ENCODE measurements around the gene MISFA.

The MISFA gene

DNA sequence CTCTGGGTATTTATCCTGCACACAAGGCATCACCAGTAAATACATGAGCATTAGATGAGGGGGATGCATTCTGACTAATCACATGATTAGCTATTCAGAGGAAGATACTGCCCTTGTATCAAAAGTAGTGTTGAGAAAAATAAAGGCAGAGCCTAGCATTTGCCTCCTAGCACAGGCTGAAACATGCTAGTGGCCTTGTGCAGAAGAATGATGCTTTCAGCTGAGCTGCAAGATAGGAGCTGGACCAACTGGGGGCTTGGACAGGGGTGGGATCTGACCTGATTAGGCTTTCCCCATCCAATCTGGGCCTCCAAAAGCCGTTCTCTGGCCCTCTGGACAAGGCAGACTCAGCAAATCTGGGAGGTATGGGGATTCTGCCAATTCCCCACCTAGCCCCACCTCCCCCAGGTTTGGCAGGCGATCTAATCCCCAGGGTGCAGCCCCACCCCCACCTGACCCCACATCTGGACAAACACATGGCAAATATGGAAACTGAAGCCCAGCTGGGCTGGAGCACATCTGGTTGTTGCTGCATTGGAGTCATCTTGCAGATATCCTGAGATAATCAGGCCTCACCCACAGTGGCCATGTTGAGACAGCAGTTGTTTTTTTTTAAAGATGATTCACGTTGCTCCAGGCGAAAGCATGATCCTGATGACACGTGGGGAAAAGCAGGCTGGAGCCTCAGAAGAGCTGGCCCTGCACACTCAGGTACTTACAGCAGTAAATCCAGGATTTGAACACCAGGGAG, 4.4 kb upstream of the MISFA start:
- in situ Hi-C loops (cut with HindIII; ENCODE audit: low pct_unique_long_range_greater_than_20kb, low sequenced_read_pairs), result no loop called here
- TF ChIP-seq JUND (IDR thresholded peaks at IDR 0.05; ENCODE audit: low read depth), result no peak
- no peak for DNase-seq (ENCODE audit: low read depth in 1 of 2, low spot score in 1 of 2)

DNA sequence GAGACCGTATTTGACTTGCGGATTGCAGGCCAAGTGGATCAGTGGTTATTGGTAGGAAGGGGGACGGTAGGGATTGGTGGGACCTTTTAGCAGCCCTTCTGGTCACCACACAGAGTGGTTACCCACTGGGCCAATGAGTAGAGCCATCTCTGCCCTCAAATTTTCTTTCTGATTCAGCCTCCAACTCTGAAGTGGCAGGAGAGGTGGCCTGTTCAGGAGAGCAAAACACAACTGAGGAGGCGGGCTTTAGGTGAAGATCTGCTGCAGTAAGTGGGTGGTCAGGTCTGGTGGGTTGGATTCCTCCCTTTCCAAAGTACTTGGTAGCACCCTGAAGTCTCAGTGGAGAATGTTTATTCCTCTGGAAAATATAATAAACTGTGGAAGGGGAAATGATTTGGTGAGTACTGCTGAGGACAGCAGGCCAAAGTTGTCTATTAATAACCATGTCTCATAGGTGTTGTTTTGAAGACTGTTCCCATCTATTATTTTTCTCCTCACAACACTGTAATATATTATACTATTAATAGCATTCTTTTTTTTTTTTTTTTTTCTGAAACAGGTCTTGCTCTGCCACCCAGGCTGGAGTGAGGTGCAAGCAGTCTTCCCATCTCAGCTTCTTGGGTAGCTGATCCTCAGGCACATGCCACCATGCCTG, 1.5 kb downstream of the MISFA start:
- in situ Hi-C loops (cut with HindIII; ENCODE audit: low pct_unique_long_range_greater_than_20kb, low sequenced_read_pairs), result no loop called here
- TF ChIP-seq JUND (IDR thresholded peaks at IDR 0.05; ENCODE audit: low read depth), result no peak
- DNase-seq (ENCODE audit: low read depth in 1 of 2, low spot score in 1 of 2), result no peak

DNA sequence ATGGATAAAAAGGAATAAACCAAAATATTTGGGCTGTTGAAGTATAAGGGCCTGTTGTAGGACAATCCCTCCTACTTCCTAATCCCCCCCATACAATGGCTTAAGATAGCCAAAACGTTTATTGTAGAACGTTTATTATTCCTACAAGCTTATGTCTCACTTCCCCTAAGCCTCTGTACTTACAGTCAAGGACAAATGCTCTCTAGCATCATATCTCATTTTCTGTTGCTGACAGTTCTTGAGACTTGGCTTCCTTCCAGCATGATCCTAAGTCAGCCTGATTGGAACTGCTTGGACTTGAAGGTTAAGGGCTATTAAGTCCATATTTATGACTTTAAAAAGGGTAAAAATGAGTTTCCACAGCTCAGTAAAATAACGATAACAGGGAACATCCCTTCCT, 8.8 kb downstream of the MISFA start:
- no peak for DNase-seq (ENCODE audit: low read depth in 1 of 2, low spot score in 1 of 2)
- in situ Hi-C loops (cut with HindIII; ENCODE audit: low pct_unique_long_range_greater_than_20kb, low sequenced_read_pairs), result no loop called here
- TF ChIP-seq JUND (IDR thresholded peaks at IDR 0.05; ENCODE audit: low read depth), result no peak

DNA sequence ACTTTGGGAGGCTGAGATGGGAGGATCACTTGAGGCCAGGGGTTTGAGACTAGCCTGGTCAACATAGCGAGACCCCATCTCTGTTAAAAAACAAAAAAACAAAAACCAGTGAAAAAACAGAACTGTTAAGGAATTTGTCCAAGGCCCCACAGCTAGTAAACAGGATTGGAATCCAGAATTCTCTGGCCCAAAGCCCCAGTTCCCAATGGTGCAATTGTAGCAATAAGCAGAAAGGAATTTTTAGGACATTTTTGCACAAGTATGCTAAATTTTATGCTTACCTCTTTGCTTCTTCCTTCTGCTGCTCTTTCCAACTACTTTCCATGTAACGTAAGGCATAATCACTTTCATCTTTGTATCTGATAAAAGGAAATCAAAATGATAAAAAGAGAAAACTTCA, 11.6 kb downstream of the MISFA start:
- no peak for TF ChIP-seq JUND (IDR thresholded peaks at IDR 0.05; ENCODE audit: low read depth)
- in situ Hi-C loops (cut with HindIII; ENCODE audit: low pct_unique_long_range_greater_than_20kb, low sequenced_read_pairs), result no loop called here
- no peak for DNase-seq (ENCODE audit: low read depth in 1 of 2, low spot score in 1 of 2)

DNA sequence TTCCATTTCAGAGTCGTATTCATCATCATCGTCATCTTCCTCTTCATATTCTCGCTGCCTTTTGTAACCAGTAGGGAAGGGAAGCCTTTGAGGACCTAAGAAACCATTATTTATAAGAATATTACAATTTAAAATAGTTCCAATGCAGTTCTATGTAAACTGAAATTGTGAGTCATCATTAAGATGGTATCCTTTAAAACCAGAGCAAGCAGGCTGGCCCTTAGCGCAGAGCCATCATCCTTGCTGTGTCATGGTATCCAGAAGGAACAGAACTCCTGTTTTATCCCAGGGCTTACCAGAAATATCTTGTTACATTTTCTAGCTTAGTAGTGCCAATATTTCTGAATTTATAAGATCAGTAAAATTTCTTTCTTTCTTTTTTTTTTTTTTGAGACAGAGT, 12.8 kb downstream of the MISFA start:
- in situ Hi-C loops (cut with HindIII; ENCODE audit: low pct_unique_long_range_greater_than_20kb, low sequenced_read_pairs), result no loop called here
- no peak for DNase-seq (ENCODE audit: low read depth in 1 of 2, low spot score in 1 of 2)
- TF ChIP-seq JUND (IDR thresholded peaks at IDR 0.05; ENCODE audit: low read depth), result no peak

DNA sequence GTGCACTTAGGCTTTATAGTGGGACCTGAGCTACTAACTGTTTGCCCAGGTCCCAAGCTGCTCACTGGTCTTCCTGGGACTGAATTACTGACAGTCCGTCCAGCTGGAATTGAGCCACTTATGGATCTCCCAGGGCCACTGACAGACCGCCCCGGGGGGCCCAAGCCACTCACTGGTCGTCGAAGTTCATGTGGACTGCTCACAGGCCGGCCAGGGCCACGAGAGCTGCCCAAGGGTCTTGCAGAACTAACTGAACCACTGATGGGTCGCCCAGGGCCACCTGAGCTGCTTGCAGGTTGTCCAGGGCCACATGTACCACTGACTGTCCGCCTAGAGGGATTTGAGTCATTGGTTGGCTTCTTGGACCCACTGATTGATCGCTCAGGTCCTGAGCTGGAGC, 15.1 kb downstream of the MISFA start:
- TF ChIP-seq JUND (IDR thresholded peaks at IDR 0.05; ENCODE audit: low read depth), result no peak
- no peak for DNase-seq (ENCODE audit: low read depth in 1 of 2, low spot score in 1 of 2)
- in situ Hi-C loops (cut with HindIII; ENCODE audit: low pct_unique_long_range_greater_than_20kb, low sequenced_read_pairs), result no loop called here

DNA sequence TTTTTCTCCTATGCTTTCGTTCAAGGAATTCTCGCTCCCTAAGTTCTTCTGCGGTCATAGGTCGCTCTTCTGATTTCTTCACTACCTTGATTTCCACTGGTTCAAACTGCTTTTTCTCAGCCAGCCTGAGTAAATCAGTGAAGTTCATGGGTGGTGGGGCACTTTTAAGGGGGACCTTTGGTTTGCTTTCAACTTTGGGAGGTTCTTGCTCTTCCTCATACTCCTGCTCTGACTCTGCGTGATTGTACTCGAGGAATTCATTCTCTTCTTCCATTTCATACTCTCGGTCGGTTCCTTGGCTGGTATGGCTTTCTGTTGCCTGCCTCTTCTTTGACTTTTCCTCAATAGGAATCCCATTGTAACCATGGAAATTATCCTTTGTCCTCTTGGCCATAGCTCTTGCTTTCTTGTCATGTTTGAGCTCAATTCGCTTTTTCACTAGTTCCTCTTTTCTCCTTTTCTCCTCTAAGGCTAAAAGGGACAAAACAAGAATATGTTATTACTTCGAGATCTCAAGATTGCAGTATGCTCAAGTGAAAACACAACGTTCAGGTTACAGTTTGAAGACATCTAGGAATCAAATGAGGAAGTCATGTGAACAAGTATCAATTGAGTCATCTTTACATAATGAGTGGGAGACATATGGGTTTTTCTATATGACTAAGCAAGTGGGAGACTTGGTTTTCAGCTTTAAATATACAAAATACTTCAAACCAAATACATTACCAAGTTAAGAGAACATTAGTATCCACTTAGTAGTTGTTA, 16.2 kb downstream of the MISFA start:
- in situ Hi-C loops (cut with HindIII; ENCODE audit: low pct_unique_long_range_greater_than_20kb, low sequenced_read_pairs), result no loop called here
- no peak for TF ChIP-seq JUND (IDR thresholded peaks at IDR 0.05; ENCODE audit: low read depth)
- no peak for DNase-seq (ENCODE audit: low read depth in 1 of 2, low spot score in 1 of 2)

DNA sequence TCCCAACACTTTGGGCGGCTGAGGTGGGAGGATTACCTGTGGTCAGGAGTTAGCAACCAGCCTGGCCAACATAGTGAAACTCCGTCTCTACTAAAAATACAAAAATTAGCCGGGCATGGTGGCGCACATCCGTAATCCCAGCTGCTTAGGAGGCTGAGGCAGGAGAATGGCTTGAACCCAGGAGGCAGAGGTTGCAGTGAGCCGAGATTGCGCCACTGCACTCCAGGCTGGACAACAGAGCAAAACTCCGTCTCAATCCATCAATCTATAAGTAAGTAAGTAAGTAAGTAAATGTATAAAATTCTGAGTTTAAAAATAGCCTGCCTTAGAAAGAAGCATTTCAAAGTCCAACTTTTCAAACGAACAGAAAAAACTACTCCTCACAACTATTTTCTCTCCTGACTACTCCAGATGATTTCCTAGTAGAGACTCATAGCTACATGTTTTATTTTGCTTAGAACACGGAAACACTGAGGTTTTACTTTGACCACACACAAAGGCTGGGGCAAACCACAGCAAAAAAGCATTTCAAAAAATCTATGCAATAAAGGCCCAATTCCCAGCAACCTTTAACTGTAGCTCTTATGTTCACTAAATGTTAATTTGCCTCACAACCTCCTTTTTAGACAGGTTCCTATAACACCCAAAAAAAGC, 18.2 kb downstream of the MISFA start:
- DNase-seq (ENCODE audit: low read depth in 1 of 2, low spot score in 1 of 2), result no peak
- no peak for TF ChIP-seq JUND (IDR thresholded peaks at IDR 0.05; ENCODE audit: low read depth)
- in situ Hi-C loops (cut with HindIII; ENCODE audit: low pct_unique_long_range_greater_than_20kb, low sequenced_read_pairs), result no loop called here

DNA sequence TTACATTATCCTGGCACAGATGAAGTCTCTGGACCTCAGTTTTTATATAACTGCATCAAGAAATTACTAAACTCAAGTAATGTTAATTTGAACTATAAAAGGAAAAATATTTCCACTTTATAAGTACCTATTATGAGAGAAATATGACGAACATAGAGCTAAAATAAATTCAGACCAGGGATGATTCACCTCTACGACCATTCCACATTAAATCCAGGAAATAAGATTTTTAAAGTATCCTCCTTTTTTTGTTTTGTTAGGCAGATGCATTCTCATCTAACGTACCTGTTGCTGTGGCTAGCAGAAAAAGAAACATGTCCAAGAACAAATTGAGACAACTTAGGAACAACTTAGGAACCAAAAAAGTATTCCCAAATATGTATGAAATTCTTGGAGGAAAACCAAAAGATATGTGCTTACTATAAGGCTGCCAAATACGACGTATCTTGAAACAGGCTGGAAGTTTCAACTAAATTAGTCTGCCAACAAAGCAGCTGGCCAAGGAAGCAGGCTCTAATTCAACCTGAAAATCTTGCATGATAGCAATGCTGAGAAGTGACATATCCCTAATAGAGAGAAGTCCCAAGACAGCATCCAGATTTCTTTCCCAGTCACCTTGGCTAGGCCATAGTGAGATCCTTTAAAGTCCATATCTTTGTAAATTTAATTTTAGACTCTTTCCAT, 18.9 kb downstream of the MISFA start:
- DNase-seq (ENCODE audit: low read depth in 1 of 2, low spot score in 1 of 2), result no peak
- in situ Hi-C loops (cut with HindIII; ENCODE audit: low pct_unique_long_range_greater_than_20kb, low sequenced_read_pairs), result no loop called here
- no peak for TF ChIP-seq JUND (IDR thresholded peaks at IDR 0.05; ENCODE audit: low read depth)

DNA sequence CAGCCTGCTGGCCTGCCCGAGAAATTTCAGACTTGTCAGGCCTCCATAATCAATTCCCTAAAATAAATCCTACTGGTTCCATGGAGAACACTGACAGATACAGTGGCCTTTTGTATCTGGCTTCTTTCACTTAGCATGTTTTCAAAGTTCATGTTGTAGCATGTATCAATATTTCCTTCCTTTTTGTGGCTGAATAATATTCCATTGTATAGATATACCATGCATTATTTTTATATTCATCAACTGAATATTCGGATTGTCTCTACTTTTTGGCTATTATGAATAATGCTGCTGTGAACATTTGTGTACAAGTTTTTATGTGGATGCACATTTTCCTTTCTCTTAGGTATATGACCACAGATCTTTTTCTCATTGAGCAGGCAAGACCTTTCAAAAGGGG, 24.1 kb downstream of the MISFA start:
- TF ChIP-seq JUND (IDR thresholded peaks at IDR 0.05; ENCODE audit: low read depth), result no peak

DNA sequence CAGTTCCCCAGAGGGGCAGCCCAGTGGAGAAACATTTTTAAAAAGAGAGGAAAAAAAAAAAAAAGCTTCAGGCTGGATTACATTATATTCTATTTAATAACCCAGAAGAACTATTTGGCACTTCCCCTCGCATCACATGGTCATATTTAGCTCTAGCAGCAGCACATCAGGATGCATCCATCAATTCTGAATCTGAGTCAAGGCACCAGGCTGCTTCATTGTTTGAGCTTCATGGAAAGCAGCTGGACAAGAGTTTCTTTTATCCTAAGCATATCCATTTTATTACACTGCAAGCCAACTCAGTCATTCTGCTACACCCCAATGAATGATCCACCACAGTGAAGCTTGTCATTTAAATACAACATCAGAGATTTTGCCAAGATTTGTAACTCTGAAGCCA, 24.6 kb downstream of the MISFA start:
- in situ Hi-C loops (cut with HindIII; ENCODE audit: low pct_unique_long_range_greater_than_20kb, low sequenced_read_pairs), result no loop called here
- no peak for DNase-seq (ENCODE audit: low read depth in 1 of 2, low spot score in 1 of 2)
- no peak for TF ChIP-seq JUND (IDR thresholded peaks at IDR 0.05; ENCODE audit: low read depth)

More for the DNA sequence above, 24.1 kb downstream of the MISFA start:
- no peak for DNase-seq (ENCODE audit: low read depth in 1 of 2, low spot score in 1 of 2)
- in situ Hi-C loops (cut with HindIII; ENCODE audit: low pct_unique_long_range_greater_than_20kb, low sequenced_read_pairs), result no loop called here

DNA sequence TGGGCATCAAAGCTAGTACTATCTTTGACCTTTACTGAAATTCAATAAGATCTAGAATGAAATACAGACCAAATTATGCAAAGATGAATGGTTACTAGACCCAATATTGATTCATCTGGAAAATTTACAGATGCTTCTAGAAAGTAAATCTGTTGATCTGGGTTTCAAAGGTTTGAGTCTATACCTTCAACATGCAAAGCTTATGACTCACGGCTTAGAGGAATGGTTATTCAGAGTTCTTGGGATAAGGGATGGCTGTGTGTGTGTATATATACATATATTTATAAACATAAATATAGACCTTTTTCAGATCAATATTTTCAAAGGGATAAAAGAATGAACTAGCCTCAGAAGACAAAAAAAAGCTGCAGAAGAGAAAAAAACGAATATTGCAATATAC, 33.3 kb downstream of the MISFA start:
- TF ChIP-seq JUND (IDR thresholded peaks at IDR 0.05; ENCODE audit: low read depth), result no peak
- DNase-seq (ENCODE audit: low read depth in 1 of 2, low spot score in 1 of 2), result no peak
- in situ Hi-C loops (cut with HindIII; ENCODE audit: low pct_unique_long_range_greater_than_20kb, low sequenced_read_pairs), result no loop called here

Data from T47D (cell line).